ENCODE measurements around the gene DGCR8. TPM values are rescaled to one million over a fixed set of nuclear protein-coding genes. Genes with fewer than 3 reads are reported as not detected.

DGCR8 gene
- total and polyA plus RNA-seq, 2 donors from 2014 or later = 12.2 to 40.1 TPM

GRCh38 chr22:20068640-20069039, 11.4 kb upstream of the DGCR8 start:
- no peaks in the 10 kb centered on the region for H3K27me3 ChIP-seq (ENCODE audit: control insufficient read depth, insufficient read depth, low read length)
- H3K9me3 ChIP-seq (ENCODE audit: control insufficient read depth in 2 of 3, insufficient read depth in 1 of 3, low read length in 3 of 3) = no peaks in the 10 kb centered on the region
- H3K36me3 ChIP-seq (ENCODE audit: control insufficient read depth in 2 of 3, insufficient read depth in 3 of 3, low read length in 3 of 3) = peaks cover 0 to 7% (median 0%) of the 10 kb centered on the region in 3 donors
- H3K4me1 ChIP-seq (ENCODE audit: control insufficient read depth in 2 of 3, insufficient read depth in 2 of 3, low read depth in 1 of 3, low read length in 3 of 3) = no peaks in the 10 kb centered on the region
- no peak for DNase-seq
- intact Hi-C loops (cut with DNase I) = no loop called here
- no peak overlapping the region for H3K27ac ChIP-seq (ENCODE audit: low read depth in 2 of 2, low read length in 2 of 2)
- no peak overlapping the region for H3K9ac ChIP-seq (ENCODE audit: low read length in 3 of 3)
- no peak for FAIRE-seq
- no peak overlapping the region for H3K4me3 ChIP-seq (ENCODE audit: low read length in 3 of 3)
- no peak for TF ChIP-seq CTCF (IDR thresholded peaks at IDR 0.05; ENCODE audit: borderline replicate concordance, extremely low read depth, insufficient read depth)

- no peak for TF ChIP-seq CTCF (IDR thresholded peaks at IDR 0.05; ENCODE audit: borderline replicate concordance, extremely low read depth, insufficient read depth)
- no peak overlapping the region for H3K4me3 ChIP-seq (ENCODE audit: low read length in 3 of 3)
- FAIRE-seq (no peak), DNase-seq (no peak)
- intact Hi-C loops (cut with DNase I) = no loop called here
- H3K27me3 ChIP-seq (ENCODE audit: control insufficient read depth, insufficient read depth, low read length) = no peaks in the 10 kb centered on the region
- H3K9ac ChIP-seq (ENCODE audit: low read length in 3 of 3) = no peak overlapping the region
- H3K4me1 ChIP-seq (ENCODE audit: control insufficient read depth in 2 of 3, insufficient read depth in 2 of 3, low read depth in 1 of 3, low read length in 3 of 3) = no peaks in the 10 kb centered on the region
- no peaks in the 10 kb centered on the region for H3K9me3 ChIP-seq (ENCODE audit: control insufficient read depth in 2 of 3, insufficient read depth in 1 of 3, low read length in 3 of 3)
- peaks cover 0 to 4% (median 0%) of the 10 kb centered on the region in 3 donors for H3K36me3 ChIP-seq (ENCODE audit: control insufficient read depth in 2 of 3, insufficient read depth in 3 of 3, low read length in 3 of 3)
- no peak overlapping the region for H3K27ac ChIP-seq (ENCODE audit: low read depth in 2 of 2, low read length in 2 of 2)
Measured at GRCh38 chr22:20069331-20070042, 10.6 kb upstream of the DGCR8 start.

- no peak for FAIRE-seq
- H3K9ac ChIP-seq (ENCODE audit: low read length in 3 of 3) = no peak overlapping the region
- H3K36me3 ChIP-seq (ENCODE audit: control insufficient read depth in 2 of 3, insufficient read depth in 3 of 3, low read length in 3 of 3) = no peaks in the 10 kb centered on the region
- no peak for TF ChIP-seq CTCF (IDR thresholded peaks at IDR 0.05; ENCODE audit: borderline replicate concordance, extremely low read depth, insufficient read depth)
- intact Hi-C loops (cut with DNase I) = no loop called here
- H3K4me3 ChIP-seq (ENCODE audit: low read length in 3 of 3) = no peak overlapping the region
- H3K4me1 ChIP-seq (ENCODE audit: control insufficient read depth in 2 of 3, insufficient read depth in 2 of 3, low read depth in 1 of 3, low read length in 3 of 3) = no peaks in the 10 kb centered on the region
- DNase-seq = peak in 1 of 5 donors; percentile 0
- H3K27ac ChIP-seq (ENCODE audit: low read depth in 2 of 2, low read length in 2 of 2) = no peak overlapping the region
- H3K27me3 ChIP-seq (ENCODE audit: control insufficient read depth, insufficient read depth, low read length) = no peaks in the 10 kb centered on the region
- no peaks in the 10 kb centered on the region for H3K9me3 ChIP-seq (ENCODE audit: control insufficient read depth in 2 of 3, insufficient read depth in 1 of 3, low read length in 3 of 3)
Measured at GRCh38 chr22:20071524-20071972, 8.5 kb upstream of the DGCR8 start.

Measured in kidney (tissue), 14 donors.